Measurements from ENCODE around the gene GSK3A.

DNA sequence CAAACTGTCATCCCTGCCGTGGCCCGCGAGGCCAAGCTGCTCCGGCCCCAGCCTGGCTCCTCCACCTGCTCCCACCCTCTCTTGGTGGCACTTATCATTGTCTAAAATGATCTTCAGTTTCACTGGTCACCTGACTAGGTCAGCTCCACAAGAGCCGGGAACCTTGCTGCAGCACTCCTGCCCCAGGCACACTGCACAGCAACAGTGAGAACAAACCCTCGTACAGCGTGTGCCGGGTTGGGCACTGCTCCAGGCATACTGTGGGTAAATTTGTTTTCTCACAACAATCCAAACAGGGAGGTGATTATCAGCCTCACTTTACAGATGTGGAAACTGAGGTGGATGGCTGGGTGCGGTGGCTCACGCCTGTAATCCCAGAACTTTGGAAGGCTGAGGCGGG lies 33.8 kb downstream of the GSK3A start:
- TF ChIP-seq, protein P1, sequence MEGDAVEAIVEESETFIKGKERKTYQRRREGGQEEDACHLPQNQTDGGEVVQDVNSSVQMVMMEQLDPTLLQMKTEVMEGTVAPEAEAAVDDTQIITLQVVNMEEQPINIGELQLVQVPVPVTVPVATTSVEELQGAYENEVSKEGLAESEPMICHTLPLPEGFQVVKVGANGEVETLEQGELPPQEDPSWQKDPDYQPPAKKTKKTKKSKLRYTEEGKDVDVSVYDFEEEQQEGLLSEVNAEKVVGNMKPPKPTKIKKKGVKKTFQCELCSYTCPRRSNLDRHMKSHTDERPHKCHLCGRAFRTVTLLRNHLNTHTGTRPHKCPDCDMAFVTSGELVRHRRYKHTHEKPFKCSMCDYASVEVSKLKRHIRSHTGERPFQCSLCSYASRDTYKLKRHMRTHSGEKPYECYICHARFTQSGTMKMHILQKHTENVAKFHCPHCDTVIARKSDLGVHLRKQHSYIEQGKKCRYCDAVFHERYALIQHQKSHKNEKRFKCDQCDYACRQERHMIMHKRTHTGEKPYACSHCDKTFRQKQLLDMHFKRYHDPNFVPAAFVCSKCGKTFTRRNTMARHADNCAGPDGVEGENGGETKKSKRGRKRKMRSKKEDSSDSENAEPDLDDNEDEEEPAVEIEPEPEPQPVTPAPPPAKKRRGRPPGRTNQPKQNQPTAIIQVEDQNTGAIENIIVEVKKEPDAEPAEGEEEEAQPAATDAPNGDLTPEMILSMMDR (IDR thresholded peaks at IDR 0.05; ENCODE audit: low read length) = no peak
- TF ChIP-seq EZH2 (optimal IDR thresholded peaks at IDR 0.05; ENCODE audit: low read depth, low read length) = no peak

Data from MM.1S (cell line).